ENCODE results near the gene FXYD6.

DNA sequence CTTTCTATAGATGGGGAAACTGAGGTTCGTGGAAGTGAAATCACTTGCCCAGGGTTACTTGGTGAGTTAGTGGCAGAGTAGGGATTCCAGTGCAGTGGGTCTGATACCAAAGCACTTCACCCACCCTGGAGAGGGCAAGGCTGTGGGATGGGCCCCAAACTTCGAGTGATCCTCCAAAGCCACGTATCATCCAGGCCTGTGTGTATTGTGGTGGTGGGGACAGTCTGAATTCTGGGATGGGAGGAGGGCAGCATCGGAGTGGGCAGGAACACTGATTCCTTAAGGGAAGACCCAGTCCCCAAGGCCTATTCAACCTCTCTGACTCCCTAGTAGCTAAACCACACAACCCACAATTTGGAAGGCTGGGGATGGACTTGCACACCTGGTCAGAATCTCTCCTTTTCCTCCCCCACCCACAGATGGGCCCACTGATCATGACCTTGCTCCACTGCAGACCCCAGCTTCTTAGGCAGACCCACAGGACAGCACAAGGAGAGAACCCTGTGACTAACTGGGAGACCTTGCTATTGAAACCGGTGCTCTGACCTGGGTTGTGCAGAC lies 41.2 kb upstream of the FXYD6 start:
- TF ChIP-seq NCOA1 (IDR thresholded peaks at IDR 0.05; ENCODE audit: low read depth): no peak
- TF ChIP-seq, protein P1, sequence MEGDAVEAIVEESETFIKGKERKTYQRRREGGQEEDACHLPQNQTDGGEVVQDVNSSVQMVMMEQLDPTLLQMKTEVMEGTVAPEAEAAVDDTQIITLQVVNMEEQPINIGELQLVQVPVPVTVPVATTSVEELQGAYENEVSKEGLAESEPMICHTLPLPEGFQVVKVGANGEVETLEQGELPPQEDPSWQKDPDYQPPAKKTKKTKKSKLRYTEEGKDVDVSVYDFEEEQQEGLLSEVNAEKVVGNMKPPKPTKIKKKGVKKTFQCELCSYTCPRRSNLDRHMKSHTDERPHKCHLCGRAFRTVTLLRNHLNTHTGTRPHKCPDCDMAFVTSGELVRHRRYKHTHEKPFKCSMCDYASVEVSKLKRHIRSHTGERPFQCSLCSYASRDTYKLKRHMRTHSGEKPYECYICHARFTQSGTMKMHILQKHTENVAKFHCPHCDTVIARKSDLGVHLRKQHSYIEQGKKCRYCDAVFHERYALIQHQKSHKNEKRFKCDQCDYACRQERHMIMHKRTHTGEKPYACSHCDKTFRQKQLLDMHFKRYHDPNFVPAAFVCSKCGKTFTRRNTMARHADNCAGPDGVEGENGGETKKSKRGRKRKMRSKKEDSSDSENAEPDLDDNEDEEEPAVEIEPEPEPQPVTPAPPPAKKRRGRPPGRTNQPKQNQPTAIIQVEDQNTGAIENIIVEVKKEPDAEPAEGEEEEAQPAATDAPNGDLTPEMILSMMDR (IDR thresholded peaks at IDR 0.05 in 2 of 3, conservative IDR thresholded peaks at IDR 0.05 in 1 of 3; ENCODE audit: insufficient read depth in 2 of 3, low read depth in 1 of 3, low read length in 3 of 3): no peak
- TF ChIP-seq ZNF217 (CRISPR knock-in tag; IDR thresholded peaks at IDR 0.05): no peak
- no peak for TF ChIP-seq SP2 (IDR thresholded peaks at IDR 0.05; ENCODE audit: extremely low read depth, low read depth, low read length, poor library complexity, severe bottlenecking)
- no peak for TF ChIP-seq KAT8 (IDR thresholded peaks at IDR 0.05; ENCODE audit: low read depth)
- TF ChIP-seq, protein P2, sequence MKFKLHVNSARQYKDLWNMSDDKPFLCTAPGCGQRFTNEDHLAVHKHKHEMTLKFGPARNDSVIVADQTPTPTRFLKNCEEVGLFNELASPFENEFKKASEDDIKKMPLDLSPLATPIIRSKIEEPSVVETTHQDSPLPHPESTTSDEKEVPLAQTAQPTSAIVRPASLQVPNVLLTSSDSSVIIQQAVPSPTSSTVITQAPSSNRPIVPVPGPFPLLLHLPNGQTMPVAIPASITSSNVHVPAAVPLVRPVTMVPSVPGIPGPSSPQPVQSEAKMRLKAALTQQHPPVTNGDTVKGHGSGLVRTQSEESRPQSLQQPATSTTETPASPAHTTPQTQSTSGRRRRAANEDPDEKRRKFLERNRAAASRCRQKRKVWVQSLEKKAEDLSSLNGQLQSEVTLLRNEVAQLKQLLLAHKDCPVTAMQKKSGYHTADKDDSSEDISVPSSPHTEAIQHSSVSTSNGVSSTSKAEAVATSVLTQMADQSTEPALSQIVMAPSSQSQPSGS (CRISPR knock-in tag; IDR thresholded peaks at IDR 0.05): no peak
- TF ChIP-seq, protein P3, sequence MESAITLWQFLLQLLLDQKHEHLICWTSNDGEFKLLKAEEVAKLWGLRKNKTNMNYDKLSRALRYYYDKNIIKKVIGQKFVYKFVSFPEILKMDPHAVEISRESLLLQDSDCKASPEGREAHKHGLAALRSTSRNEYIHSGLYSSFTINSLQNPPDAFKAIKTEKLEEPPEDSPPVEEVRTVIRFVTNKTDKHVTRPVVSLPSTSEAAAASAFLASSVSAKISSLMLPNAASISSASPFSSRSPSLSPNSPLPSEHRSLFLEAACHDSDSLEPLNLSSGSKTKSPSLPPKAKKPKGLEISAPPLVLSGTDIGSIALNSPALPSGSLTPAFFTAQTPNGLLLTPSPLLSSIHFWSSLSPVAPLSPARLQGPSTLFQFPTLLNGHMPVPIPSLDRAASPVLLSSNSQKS (CRISPR knock-in tag; IDR thresholded peaks at IDR 0.05): no peak
- TF ChIP-seq MXI1 (IDR thresholded peaks at IDR 0.05; ENCODE audit: low read depth, low read length): no peak
- TF ChIP-seq NBN (IDR thresholded peaks at IDR 0.05; ENCODE audit: low read depth): no peak

Measured in K562 (cell line).